GM23338 (cell line): ENCODE results near the gene C3AR1. TPM values are rescaled to one million over a fixed set of nuclear protein-coding genes. Genes with fewer than 3 reads are reported as not detected.

Experiments
- ATAC-seq: fragments of 200-7000 bp; cut with Tn5 transposase; 3 replicates; pipeline ENCODE4 v1.9.1; 2020
- DNase-seq: peaks from one replicate; pipeline ENCODE4 v3.0.0-alpha.2; 2015; ENCODE audit warnings: low spot score
- H2AFZ ChIP-seq: fragments of 200-600 bp; sonication (generic); 2 replicates; pipeline ENCODE4 v1.8.0; 2016; ENCODE audit warnings: antibody characterized with exemption, mild to moderate bottlenecking, moderate library complexity
- H3F3A ChIP-seq: fragments of 200-600 bp; sonication (generic); replicated peaks from 2 replicates; pipeline ENCODE4 v1.8.0; 2017; ENCODE audit warnings: antibody characterized with exemption, mixed run types, low read depth
- H3K27ac ChIP-seq: fragments of 200-600 bp; sonication (generic); 2 replicates; pipeline ENCODE4 v1.6.1; 2016; ENCODE audit warnings: low read depth
- H3K27me3 ChIP-seq: fragments of 200-600 bp; sonication (generic); 2 replicates; pipeline ENCODE4 v1.8.0; 2016; ENCODE audit warnings: mild to moderate bottlenecking, mixed run types, moderate library complexity; ENCODE audit not compliant: insufficient read depth
- H3K36me3 ChIP-seq: fragments of 200-600 bp; sonication (generic); 2 replicates; pipeline ENCODE4 v1.8.0; 2016; ENCODE audit warnings: mild to moderate bottlenecking; ENCODE audit not compliant: insufficient read depth
- H3K4me1 ChIP-seq: fragments of 200-600 bp; sonication (generic); 2 replicates; pipeline ENCODE4 v1.8.0; 2016; ENCODE audit warnings: mild to moderate bottlenecking, moderate library complexity; ENCODE audit not compliant: insufficient read depth
- H3K4me2 ChIP-seq: fragments of 200-600 bp; sonication (generic); 2 replicates; pipeline ENCODE4 v1.7.1; 2017; ENCODE audit warnings: mixed run types
- H3K4me3 ChIP-seq: fragments of 200-600 bp; sonication (generic); 2 replicates; pipeline ENCODE4 v1.6.1; 2016; ENCODE audit warnings: mixed run types
- H3K79me2 ChIP-seq: fragments of 200-600 bp; sonication (generic); replicated peaks from 2 replicates; pipeline ENCODE4 v1.8.0; 2017; ENCODE audit warnings: mild to moderate bottlenecking; ENCODE audit not compliant: insufficient read depth
- H3K9me2 ChIP-seq: fragments of 200-600 bp; sonication (generic); 2 replicates; pipeline ENCODE4 v1.8.0; 2017; ENCODE audit not compliant: insufficient read depth
- H4K20me1 ChIP-seq: fragments of 200-600 bp; sonication (generic); replicated peaks from 2 replicates; pipeline ENCODE4 v1.8.0; 2017; ENCODE audit warnings: mild to moderate bottlenecking; ENCODE audit not compliant: insufficient read depth
- H3K27ac Mint-ChIP-seq: 2 replicates; pipeline ENCODE4 v1.8.0; 2020; ENCODE audit warnings: inconsistent platforms, mild to moderate bottlenecking, moderate library complexity, mixed read lengths
- H3K27me3 Mint-ChIP-seq: 3 replicates; pipeline ENCODE4 v1.8.0; 2022; ENCODE audit warnings: low read depth, mild to moderate bottlenecking, moderate library complexity, mixed read lengths, inconsistent platforms; ENCODE audit not compliant: insufficient read depth, poor library complexity
- H3K36me3 Mint-ChIP-seq: 3 replicates; pipeline ENCODE4 v1.8.0; 2021; ENCODE audit warnings: low read depth, mild to moderate bottlenecking, inconsistent platforms, moderate library complexity, mixed read lengths
- H3K4me1 Mint-ChIP-seq: 3 replicates; pipeline ENCODE4 v1.8.0; 2020; ENCODE audit warnings: mild to moderate bottlenecking, inconsistent platforms, mixed read lengths
- H3K4me3 Mint-ChIP-seq: 3 replicates; pipeline ENCODE4 v1.8.0; 2021; ENCODE audit warnings: moderate library complexity, mild to moderate bottlenecking, inconsistent platforms, mixed read lengths
- H3K9me3 Mint-ChIP-seq: 3 replicates; pipeline ENCODE4 v1.8.0; 2020; ENCODE audit warnings: moderate library complexity, mild to moderate bottlenecking, inconsistent platforms, mixed read lengths
- EZH2 ChIP-seq: fragments of 200-600 bp; sonication (generic); IDR thresholded peaks from one replicate; pipeline ENCODE4 v1.8.0; 2017; ENCODE audit warnings: antibody characterized with exemption, mild to moderate bottlenecking, low read depth; ENCODE audit not compliant: unreplicated experiment
- JUNB ChIP-seq: IDR thresholded peaks from one replicate; pipeline ENCODE4 v1.6.1; 2016; ENCODE audit warnings: antibody characterized with exemption; ENCODE audit not compliant: unreplicated experiment
- NANOG ChIP-seq: IDR thresholded peaks from 2 replicates; pipeline ENCODE4 v1.6.1; 2016; ENCODE audit warnings: antibody characterized with exemption, borderline replicate concordance
- POLR2AphosphoS5 ChIP-seq: IDR thresholded peaks from 2 replicates; pipeline ENCODE4 v1.6.1; 2016; ENCODE audit warnings: antibody characterized with exemption, low read depth
- ZNF114 ChIP-seq: fragments of 250-450 bp; sonication (Bioruptor Pico); IDR thresholded peaks from 2 replicates; pipeline ENCODE4 v1.5.0; 2020; ENCODE audit warnings: mild to moderate bottlenecking, moderate library complexity
- ZNF462 ChIP-seq: fragments of 250-450 bp; sonication (Bioruptor Pico); IDR thresholded peaks from 2 replicates; pipeline ENCODE4 v1.5.0; 2020; ENCODE audit warnings: mild to moderate bottlenecking, moderate library complexity
- polyA plus RNA-seq: library from polyadenylated mRNA; unstranded; fragments of >200 nt; fragmentation: Nextera tagmentation; extraction: Ambion mirVana; gene quantifications from 2 replicates; pipeline ENCODE4 v1.2.1, GENCODE V29; 2016
- total RNA-seq: library from RNA; depleted of rRNA; stranded (reverse); fragments of >200 nt; shearing (Covaris generic); gene quantifications from 2 replicates; pipeline ENCODE4 v1.2.3, GENCODE V29; 2014
- TF ChIP-seq, protein P1 (sequence below), 2 experiments: fragments of 200-600 bp in 1 of 2; sonication (generic) in 1 of 2; conservative IDR thresholded peaks; 2 replicates each; pipeline versions ENCODE4 v1.5.1 to v1.6.1; 2016 to 2017; ENCODE audit warnings: antibody characterized with exemption in 2 of 2, low read depth in 2 of 2, mild to moderate bottlenecking in 2 of 2, moderate library complexity in 1 of 2

Gene C3AR1
- total and polyA plus RNA-seq, 2 experiments from 2014 or later: not detected

- H3K9me3 Mint-ChIP-seq: no peaks in the 10 kb centered on the region
Measured at GRCh38 chr12:8052679-8053078, 13.5 kb downstream of the C3AR1 start.

DNA sequence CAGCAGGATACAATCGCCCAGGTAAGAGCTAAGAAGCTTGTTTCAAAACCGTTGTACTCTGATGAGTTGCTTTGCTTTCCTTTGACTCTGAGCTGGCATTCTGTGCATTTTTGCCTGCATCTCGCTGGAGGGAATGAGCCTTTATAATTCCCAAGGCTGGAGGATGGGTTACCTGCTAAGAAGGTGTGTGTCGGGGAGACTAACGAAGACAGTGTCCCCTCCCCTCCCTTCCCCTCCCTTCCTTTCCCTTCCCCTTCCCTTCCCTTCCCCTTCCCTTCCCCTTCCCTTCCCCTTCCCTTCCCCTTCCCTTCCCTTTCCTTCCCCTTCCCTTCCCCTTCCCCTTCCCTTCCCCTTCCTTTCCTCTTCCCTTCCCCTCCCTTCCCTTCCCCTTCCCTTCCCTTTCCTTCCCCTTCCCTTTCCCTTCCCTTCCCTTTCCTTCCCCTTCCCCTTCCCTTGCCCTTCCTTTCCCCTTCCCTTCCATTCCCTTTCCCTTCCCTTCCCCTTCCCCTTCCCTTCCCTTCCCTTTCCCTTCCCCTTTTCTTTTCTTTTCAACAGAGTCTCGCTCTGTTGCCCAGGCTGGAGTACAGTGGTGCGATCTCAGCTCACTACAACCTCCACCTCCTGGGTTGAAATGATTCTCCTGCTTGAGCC is 15.4 kb downstream of the C3AR1 start:
- Mint-ChIP-seq H3K9me3 (no peaks in the 10 kb centered on the region), H3K4me1 (no peaks in the 10 kb centered on the region), H3K27ac (no peak overlapping the region), H3K36me3 (peaks cover 30% of the 10 kb centered on the region), H3K27me3 (peaks cover 5% of the 10 kb centered on the region), H3K4me3 (no peak overlapping the region)
- Histone ChIP-seq H3K79me2 (no peaks in the 10 kb centered on the region), H3K27me3 (no peaks in the 10 kb centered on the region), H3K9me2 (no peaks in the 10 kb centered on the region), H3K4me3 (no peak overlapping the region), H3F3A (no peaks in the 10 kb centered on the region), H3K27ac (no peak overlapping the region), H3K4me1 (no peaks in the 10 kb centered on the region), H3K4me2 (no peak overlapping the region), H3K36me3 (peaks cover 11% of the 10 kb centered on the region), H2AFZ (no peak overlapping the region), H4K20me1 (no peaks in the 10 kb centered on the region; the same call in 1 of the 2 replicates)
- TF ChIP-seq ZNF462 (CRISPR knock-in tag) (no peak), JUNB (no peak), ZNF114 (CRISPR knock-in tag) (no peak), POLR2AphosphoS5 (no peak), EZH2 (no peak)
- DNase-seq: no peak
- no peak for ATAC-seq

More at GRCh38 chr12:8052679-8053078, 13.5 kb downstream of the C3AR1 start:
- Histone ChIP-seq H3K27ac (no peak overlapping the region), H3K79me2 (no peaks in the 10 kb centered on the region), H3K4me1 (no peaks in the 10 kb centered on the region), H3F3A (no peaks in the 10 kb centered on the region), H3K27me3 (no peaks in the 10 kb centered on the region), H3K9me2 (no peaks in the 10 kb centered on the region), H3K4me2 (no peak overlapping the region), H3K36me3 (peaks cover 11% of the 10 kb centered on the region), H3K4me3 (no peak overlapping the region), H2AFZ (no peak overlapping the region), H4K20me1 (no peaks in the 10 kb centered on the region; the same call in 1 of the 2 replicates)
- no peak overlapping the region for H3K4me3 Mint-ChIP-seq
- no peak for TF ChIP-seq NANOG
- TF ChIP-seq, protein P1, sequence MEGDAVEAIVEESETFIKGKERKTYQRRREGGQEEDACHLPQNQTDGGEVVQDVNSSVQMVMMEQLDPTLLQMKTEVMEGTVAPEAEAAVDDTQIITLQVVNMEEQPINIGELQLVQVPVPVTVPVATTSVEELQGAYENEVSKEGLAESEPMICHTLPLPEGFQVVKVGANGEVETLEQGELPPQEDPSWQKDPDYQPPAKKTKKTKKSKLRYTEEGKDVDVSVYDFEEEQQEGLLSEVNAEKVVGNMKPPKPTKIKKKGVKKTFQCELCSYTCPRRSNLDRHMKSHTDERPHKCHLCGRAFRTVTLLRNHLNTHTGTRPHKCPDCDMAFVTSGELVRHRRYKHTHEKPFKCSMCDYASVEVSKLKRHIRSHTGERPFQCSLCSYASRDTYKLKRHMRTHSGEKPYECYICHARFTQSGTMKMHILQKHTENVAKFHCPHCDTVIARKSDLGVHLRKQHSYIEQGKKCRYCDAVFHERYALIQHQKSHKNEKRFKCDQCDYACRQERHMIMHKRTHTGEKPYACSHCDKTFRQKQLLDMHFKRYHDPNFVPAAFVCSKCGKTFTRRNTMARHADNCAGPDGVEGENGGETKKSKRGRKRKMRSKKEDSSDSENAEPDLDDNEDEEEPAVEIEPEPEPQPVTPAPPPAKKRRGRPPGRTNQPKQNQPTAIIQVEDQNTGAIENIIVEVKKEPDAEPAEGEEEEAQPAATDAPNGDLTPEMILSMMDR (conservative IDR thresholded peaks at IDR 0.05; ENCODE audit: low read depth in 2 of 2): 0 out of 4 replicates have a peak, but pooled peaks of 1 of the 2 experiments have one; percentile 16
- H3K4me1 Mint-ChIP-seq: peaks cover under 1% of the 10 kb centered on the region; the same call in 2 of the 3 replicates
- DNase-seq (no peak), ATAC-seq (no peak)
- no peak overlapping the region for H3K27ac Mint-ChIP-seq
- H3K27me3 Mint-ChIP-seq: peaks cover 5% of the 10 kb centered on the region
- peaks cover 19% of the 10 kb centered on the region for H3K36me3 Mint-ChIP-seq
